Stimulated activated CD8-positive, alpha-beta memory T cell treated with anti-CD3 and anti-CD28 coated beads, Interleukin-7, amount 100 ng/mL, for 24 hours (primary cell): Measurements from ENCODE around the gene MBD1.
"Not testable (repeated sequence)": the region's sequence is repeated elsewhere in the genome, so short reads cannot be mapped to it uniquely, and the experiment has no call there.

Experiments used
- DNase-seq: peaks from one replicate; pipeline ENCODE4 v3.0.0-alpha.2; 2020; ENCODE audit warnings: low read depth

The MBD1 gene

GRCh38 chr18:50281295-50281971 lies at the start of gene MBD1:
Gene MBD1 (minus strand): TSS chr18:50281523. CDS start chr18:50279992, 1,531 bp downstream.
- DNase-seq = peak; percentile 92

GRCh38 chr18:50330176-50330575 lies 48.9 kb upstream of the MBD1 start:
- no peak for DNase-seq

GRCh38 chr18:50327983-50328382 lies 46.7 kb upstream of the MBD1 start:
- no peak for DNase-seq

- DNase-seq = no peak
Measured at GRCh38 chr18:50320719-50321118, 39.4 kb upstream of the MBD1 start.

- DNase-seq = no peak
Measured at GRCh38 chr18:50315100-50315871, 34.0 kb upstream of the MBD1 start.

GRCh38 chr18:50313873-50314460 lies 32.6 kb upstream of the MBD1 start:
- no peak for DNase-seq

GRCh38 chr18:50313031-50313607 lies 31.8 kb upstream of the MBD1 start:
- DNase-seq = no peak

GRCh38 chr18:50312296-50313030 lies 31.1 kb upstream of the MBD1 start:
- no peak for DNase-seq

- DNase-seq = no peak
Measured at GRCh38 chr18:50311650-50312049, 30.3 kb upstream of the MBD1 start.

- no peak for DNase-seq
Measured at GRCh38 chr18:50310080-50310479, 28.8 kb upstream of the MBD1 start.

- DNase-seq = not testable (repeated sequence)
Measured at GRCh38 chr18:50308851-50309250, 27.5 kb upstream of the MBD1 start.

GRCh38 chr18:50307738-50308470 lies 26.6 kb upstream of the MBD1 start:
- peak; percentile 81 for DNase-seq

GRCh38 chr18:50307400-50307737 lies 26.0 kb upstream of the MBD1 start:
- DNase-seq = no peak

- no peak for DNase-seq
Measured at GRCh38 chr18:50306944-50307343, 25.6 kb upstream of the MBD1 start.

GRCh38 chr18:50301074-50301473 lies 19.8 kb upstream of the MBD1 start:
- DNase-seq = no peak

- DNase-seq = no peak
Measured at GRCh38 chr18:50299626-50300388, 18.5 kb upstream of the MBD1 start.

GRCh38 chr18:50298443-50299284 lies 17.3 kb upstream of the MBD1 start:
- DNase-seq = no peak

- DNase-seq = no peak
Measured at GRCh38 chr18:50297621-50298442, 16.5 kb upstream of the MBD1 start.

- DNase-seq = no peak
Measured at GRCh38 chr18:50293039-50293438, 11.7 kb upstream of the MBD1 start.
